Measurements from ENCODE around the gene EDDM3A. TPM values are rescaled to one million over a fixed set of nuclear protein-coding genes. Genes with fewer than 3 reads are reported as not detected.

Gene EDDM3A
- total and polyA plus RNA-seq, 2 experiments from 2014 or later, result not detected

DNA sequence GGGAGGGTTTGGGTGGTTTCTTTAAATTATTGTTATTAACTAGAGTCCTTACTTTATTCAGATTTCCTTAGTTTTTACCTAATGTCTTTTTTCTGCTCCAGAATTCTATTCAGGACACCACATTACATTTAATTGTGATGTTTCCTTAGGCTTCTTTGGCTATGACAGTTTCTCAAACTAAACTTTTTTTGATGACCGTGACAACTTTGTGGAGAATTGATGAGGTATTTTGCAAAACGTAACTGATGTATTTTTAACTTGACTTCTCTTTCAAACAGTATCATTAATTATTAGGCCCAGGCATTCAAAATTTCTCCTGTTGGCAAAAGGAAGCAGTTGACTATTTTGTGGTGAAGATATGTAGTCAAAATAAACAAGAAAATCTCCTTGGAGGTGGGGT is 45.9 kb downstream of the EDDM3A start:
- Histone ChIP-seq H3K4me3 (no peak overlapping the region), H3F3A (ENCODE audit: insufficient read depth) (no peaks in the 10 kb centered on the region), H3K36me3 (ENCODE audit: low read depth) (no peaks in the 10 kb centered on the region), H3K9ac (no peak overlapping the region), H3K9me3 (ENCODE audit: low read depth) (no peaks in the 10 kb centered on the region), H4K20me1 (ENCODE audit: insufficient read depth) (no peaks in the 10 kb centered on the region), H2AFZ (no peak overlapping the region), H3K9me2 (ENCODE audit: insufficient read depth) (no peaks in the 10 kb centered on the region), H3K27me3 (replicated peaks; ENCODE audit: insufficient read depth) (0 out of 2 replicates have a peak, but pooled peaks cover 5% of the 10 kb centered on the region), H3K4me1 (ENCODE audit: insufficient read depth) (no peaks in the 10 kb centered on the region), H3K79me2 (ENCODE audit: insufficient read depth) (no peaks in the 10 kb centered on the region), H3K27ac (no peak overlapping the region), H3K4me2 (ENCODE audit: unreplicated experiment) (no peak overlapping the region)
- no peak for DNase-seq
- in situ Hi-C loops (cut with MboI), result no loop called here
- WGBS, 2 experiments (ENCODE audit: low coverage in 1 of 2, low lambda C conversion rate in 2 of 2, missing lambda C conversion rate in 2 of 2), result 44 to 48% methylated on average over 2 of the region's 2 CpGs
- TF ChIP-seq EZH2 (IDR thresholded peaks at IDR 0.05; ENCODE audit: insufficient read depth, poor library complexity, severe bottlenecking), result no peak
- TF ChIP-seq EZH2phosphoT487 (IDR thresholded peaks at IDR 0.05; ENCODE audit: insufficient read depth, low read depth), result no peak

DNA sequence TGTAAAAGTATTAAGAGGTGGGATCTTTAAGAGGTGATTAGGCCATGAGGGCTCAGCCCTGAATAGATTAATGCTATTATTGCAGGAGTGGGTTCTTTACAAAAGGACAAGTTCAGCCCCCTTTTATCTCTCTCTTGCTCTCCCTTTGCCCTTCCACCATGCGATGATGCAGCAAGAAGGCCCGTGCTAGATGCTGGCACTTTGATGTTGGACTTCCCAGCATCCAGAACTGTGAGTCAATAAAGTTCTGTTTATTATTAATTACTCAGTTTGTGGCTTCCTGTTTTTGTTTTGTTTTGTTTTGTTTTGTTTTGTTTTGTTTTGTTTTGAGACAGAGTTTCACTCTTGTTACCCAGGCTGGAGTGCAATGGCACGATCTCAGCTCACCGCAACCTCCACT is 46.9 kb downstream of the EDDM3A start:
- H3K9me2 ChIP-seq (ENCODE audit: insufficient read depth), result no peaks in the 10 kb centered on the region
- H3K79me2 ChIP-seq (ENCODE audit: insufficient read depth), result no peaks in the 10 kb centered on the region
- H3K27ac ChIP-seq, result no peak overlapping the region
- no peaks in the 10 kb centered on the region for H3K4me1 ChIP-seq (ENCODE audit: insufficient read depth)
- TF ChIP-seq EZH2 (IDR thresholded peaks at IDR 0.05; ENCODE audit: insufficient read depth, poor library complexity, severe bottlenecking) (no peak), EZH2phosphoT487 (IDR thresholded peaks at IDR 0.05; ENCODE audit: insufficient read depth, low read depth) (no peak)
- DNase-seq, result no peak
- H3K27me3 ChIP-seq (replicated peaks; ENCODE audit: insufficient read depth), result 0 out of 2 replicates have a peak, but pooled peaks cover 5% of the 10 kb centered on the region
- no peaks in the 10 kb centered on the region for H3F3A ChIP-seq (ENCODE audit: insufficient read depth)
- H4K20me1 ChIP-seq (ENCODE audit: insufficient read depth), result no peaks in the 10 kb centered on the region
- H3K4me2 ChIP-seq (ENCODE audit: unreplicated experiment), result no peak overlapping the region
- no peaks in the 10 kb centered on the region for H3K9me3 ChIP-seq (ENCODE audit: low read depth)
- H2AFZ ChIP-seq, result no peak overlapping the region
- 89 to 92% methylated on average over 4 of the region's 4 CpGs for WGBS, 2 experiments (ENCODE audit: low coverage in 1 of 2, low lambda C conversion rate in 2 of 2, missing lambda C conversion rate in 2 of 2)
- H3K36me3 ChIP-seq (ENCODE audit: low read depth), result no peaks in the 10 kb centered on the region
- H3K4me3 ChIP-seq, result no peak overlapping the region
- in situ Hi-C loops (cut with MboI), result no loop called here
- H3K9ac ChIP-seq, result no peak overlapping the region

DNA sequence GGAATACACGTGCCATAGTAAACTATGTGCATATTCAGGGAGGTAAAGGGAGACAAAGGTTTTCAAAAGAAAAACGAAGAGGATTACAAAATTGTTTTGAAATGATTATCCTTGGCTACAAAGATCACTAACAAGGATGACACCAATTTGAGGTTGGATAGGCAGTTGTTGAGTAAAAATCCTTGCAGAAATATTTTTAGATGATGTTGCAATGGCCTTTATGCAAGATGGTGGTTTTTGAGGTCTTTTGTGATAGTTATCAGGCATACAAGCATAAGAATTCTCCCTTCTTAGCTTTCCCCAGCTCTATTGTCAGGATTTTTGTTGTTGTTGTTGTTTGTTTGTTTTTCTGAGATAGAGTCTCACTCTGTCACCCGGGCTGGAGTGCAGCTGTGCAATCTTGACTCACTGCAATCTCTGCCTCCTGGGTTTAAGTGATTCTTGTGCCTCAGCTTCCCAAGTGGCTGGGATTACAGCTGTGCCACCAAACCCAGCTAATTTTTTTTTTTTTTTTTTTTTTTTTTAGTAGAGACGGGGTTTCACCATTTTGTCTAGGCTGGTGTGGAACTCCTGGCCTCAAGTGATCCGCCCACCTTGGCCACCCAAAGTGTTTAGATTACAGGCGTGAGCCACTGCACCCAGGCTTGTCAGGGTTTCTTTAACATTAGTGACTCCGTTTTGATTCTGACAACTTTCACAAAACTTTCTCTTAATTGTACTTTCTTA is 49.1 kb downstream of the EDDM3A start:
- H3K9me2 ChIP-seq (ENCODE audit: insufficient read depth), result no peaks in the 10 kb centered on the region
- H3K4me2 ChIP-seq (ENCODE audit: unreplicated experiment), result no peak overlapping the region
- no peak overlapping the region for H3K4me3 ChIP-seq
- H3K9ac ChIP-seq, result no peak overlapping the region
- WGBS, 2 experiments (ENCODE audit: low coverage in 1 of 2, low lambda C conversion rate in 2 of 2, missing lambda C conversion rate in 2 of 2), result 32 to 41% methylated on average over 6 to 7 of the region's 7 CpGs
- no peaks in the 10 kb centered on the region for H3K9me3 ChIP-seq (ENCODE audit: low read depth)
- in situ Hi-C loops (cut with MboI), result no loop called here
- H3K27me3 ChIP-seq (replicated peaks; ENCODE audit: insufficient read depth), result 0 out of 2 replicates have a peak, but pooled peaks cover 5% of the 10 kb centered on the region
- no peaks in the 10 kb centered on the region for H3K4me1 ChIP-seq (ENCODE audit: insufficient read depth)
- no peaks in the 10 kb centered on the region for H3F3A ChIP-seq (ENCODE audit: insufficient read depth)
- DNase-seq, result peak; percentile 5
- TF ChIP-seq EZH2 (IDR thresholded peaks at IDR 0.05; ENCODE audit: insufficient read depth, poor library complexity, severe bottlenecking), result no peak
- H3K36me3 ChIP-seq (ENCODE audit: low read depth), result no peaks in the 10 kb centered on the region
- H3K79me2 ChIP-seq (ENCODE audit: insufficient read depth), result no peaks in the 10 kb centered on the region
- H2AFZ ChIP-seq, result no peak overlapping the region
- no peaks in the 10 kb centered on the region for H4K20me1 ChIP-seq (ENCODE audit: insufficient read depth)
- H3K27ac ChIP-seq, result no peak overlapping the region

DNA sequence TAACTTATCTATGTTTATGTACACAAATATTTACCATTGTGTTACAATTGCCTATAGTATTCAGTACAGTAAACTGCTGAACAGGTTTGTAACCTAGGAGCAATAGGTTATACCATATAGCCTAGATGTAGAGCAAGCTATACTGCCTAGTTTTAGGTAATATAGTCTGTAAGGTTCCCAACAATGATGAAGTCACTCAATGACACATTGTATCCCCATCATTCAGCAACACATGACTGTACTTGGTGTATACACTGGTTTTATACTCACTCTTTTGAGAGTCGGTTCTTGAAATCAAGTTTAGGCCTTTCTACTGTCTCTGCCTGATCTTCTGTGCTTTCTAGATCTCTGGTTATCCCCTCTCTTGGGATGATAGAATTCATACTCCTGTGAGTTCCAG is 51.5 kb downstream of the EDDM3A start:
- Histone ChIP-seq H3K4me2 (ENCODE audit: unreplicated experiment) (no peak overlapping the region), H3K79me2 (ENCODE audit: insufficient read depth) (no peaks in the 10 kb centered on the region), H3F3A (ENCODE audit: insufficient read depth) (no peaks in the 10 kb centered on the region), H4K20me1 (ENCODE audit: insufficient read depth) (no peaks in the 10 kb centered on the region), H3K36me3 (ENCODE audit: low read depth) (no peaks in the 10 kb centered on the region), H3K9me3 (ENCODE audit: low read depth) (no peaks in the 10 kb centered on the region), H3K9ac (no peak overlapping the region), H2AFZ (no peak overlapping the region), H3K4me3 (no peak overlapping the region), H3K4me1 (ENCODE audit: insufficient read depth) (no peaks in the 10 kb centered on the region), H3K27me3 (replicated peaks; ENCODE audit: insufficient read depth) (0 out of 2 replicates have a peak, but pooled peaks cover 5% of the 10 kb centered on the region), H3K27ac (no peak overlapping the region), H3K9me2 (ENCODE audit: insufficient read depth) (no peaks in the 10 kb centered on the region)
- in situ Hi-C loops (cut with MboI), result no loop called here
- DNase-seq, result peak; percentile 5
- TF ChIP-seq EZH2 (IDR thresholded peaks at IDR 0.05; ENCODE audit: insufficient read depth, poor library complexity, severe bottlenecking) (no peak), EZH2phosphoT487 (IDR thresholded peaks at IDR 0.05; ENCODE audit: insufficient read depth, low read depth) (no peak)
- WGBS, 2 experiments (ENCODE audit: low coverage in 1 of 2, low lambda C conversion rate in 2 of 2, missing lambda C conversion rate in 2 of 2), result 45 to 57% methylated on average over 1 of the region's 1 CpG

Other genes starting within 250 kb of the EDDM3A start
- not detected in 2 replicates for gene RNASE10, start 240.3 kb upstream of the EDDM3A start, total RNA-seq (2014; rRNA removed; shearing (Covaris generic))
- gene RNASE10, start 240.3 kb upstream of the EDDM3A start, polyA plus RNA-seq (2016; fragmentation: Nextera tagmentation; extraction: Ambion mirVana), result not detected in 2 replicates
- gene RNASE9, start 184.8 kb upstream of the EDDM3A start, total RNA-seq (2014; rRNA removed; shearing (Covaris generic)), result not detected in 2 replicates
- gene RNASE9, start 184.8 kb upstream of the EDDM3A start, polyA plus RNA-seq (2016; fragmentation: Nextera tagmentation; extraction: Ambion mirVana), result not detected in 2 replicates
- gene RNASE11, start 157.9 kb upstream of the EDDM3A start, total RNA-seq (2014; rRNA removed; shearing (Covaris generic)), result not detected in 2 replicates
- not detected in 2 replicates for gene RNASE11, start 157.9 kb upstream of the EDDM3A start, polyA plus RNA-seq (2016; fragmentation: Nextera tagmentation; extraction: Ambion mirVana)
- not detected in 2 replicates for gene RNASE12, start 154.5 kb upstream of the EDDM3A start, total RNA-seq (2014; rRNA removed; shearing (Covaris generic))
- not detected in 2 replicates for gene RNASE12, start 154.5 kb upstream of the EDDM3A start, polyA plus RNA-seq (2016; fragmentation: Nextera tagmentation; extraction: Ambion mirVana)
- gene OR6S1, start 104.2 kb upstream of the EDDM3A start, total RNA-seq (2014; rRNA removed; shearing (Covaris generic)), result not detected in 2 replicates
- gene OR6S1, start 104.2 kb upstream of the EDDM3A start, polyA plus RNA-seq (2016; fragmentation: Nextera tagmentation; extraction: Ambion mirVana), result not detected in 2 replicates
- 21.6 and 35.9 TPM in 2 replicates for gene RNASE4, start 61.3 kb upstream of the EDDM3A start, total RNA-seq (2014; rRNA removed; shearing (Covaris generic))
- 24.4 and 37.9 TPM in 2 replicates for gene RNASE4, start 61.3 kb upstream of the EDDM3A start, polyA plus RNA-seq (2016; fragmentation: Nextera tagmentation; extraction: Ambion mirVana)
- 3.6 and 3.8 TPM in 2 replicates for gene ANG, start 57.1 kb upstream of the EDDM3A start, total RNA-seq (2014; rRNA removed; shearing (Covaris generic))
- gene ANG, start 57.1 kb upstream of the EDDM3A start, polyA plus RNA-seq (2016; fragmentation: Nextera tagmentation; extraction: Ambion mirVana), result 11.9 and 12.2 TPM in 2 replicates
- gene EDDM3B, start 22.5 kb downstream of the EDDM3A start, total RNA-seq (2014; rRNA removed; shearing (Covaris generic)), result not detected in 2 replicates
- not detected in 2 replicates for gene EDDM3B, start 22.5 kb downstream of the EDDM3A start, polyA plus RNA-seq (2016; fragmentation: Nextera tagmentation; extraction: Ambion mirVana)
- gene RNASE6, start 35.4 kb downstream of the EDDM3A start, total RNA-seq (2014; rRNA removed; shearing (Covaris generic)), result not detected in 2 replicates
- not detected in 2 replicates for gene RNASE6, start 35.4 kb downstream of the EDDM3A start, polyA plus RNA-seq (2016; fragmentation: Nextera tagmentation; extraction: Ambion mirVana)
- gene RNASE1, start 57.0 kb downstream of the EDDM3A start, total RNA-seq (2014; rRNA removed; shearing (Covaris generic)), result not detected in 2 replicates
- gene RNASE1, start 57.0 kb downstream of the EDDM3A start, polyA plus RNA-seq (2016; fragmentation: Nextera tagmentation; extraction: Ambion mirVana), result not detected in 2 replicates
- not detected in 2 replicates for gene RNASE3, start 145.5 kb downstream of the EDDM3A start, total RNA-seq (2014; rRNA removed; shearing (Covaris generic))
- gene RNASE3, start 145.5 kb downstream of the EDDM3A start, polyA plus RNA-seq (2016; fragmentation: Nextera tagmentation; extraction: Ambion mirVana), result not detected in 2 replicates
- gene RNASE2, start 209.6 kb downstream of the EDDM3A start, total RNA-seq (2014; rRNA removed; shearing (Covaris generic)), result not detected in 2 replicates
- gene RNASE2, start 209.6 kb downstream of the EDDM3A start, polyA plus RNA-seq (2016; fragmentation: Nextera tagmentation; extraction: Ambion mirVana), result not detected in 2 replicates
- gene METTL17, start 244.1 kb downstream of the EDDM3A start, total RNA-seq (2014; rRNA removed; shearing (Covaris generic)), result 65.8 and 87.7 TPM in 2 replicates
- gene METTL17, start 244.1 kb downstream of the EDDM3A start, polyA plus RNA-seq (2016; fragmentation: Nextera tagmentation; extraction: Ambion mirVana), result 30.6 and 31.3 TPM in 2 replicates